H9 (cell line): ENCODE measurements around the gene GAK. TPM values are rescaled to one million over a fixed set of nuclear protein-coding genes. Genes with fewer than 3 reads are reported as not detected.

Source experiments
- DNase-seq: peaks from one replicate; pipeline ENCODE4 v3.0.0-alpha.2; 2017
- H2AFZ ChIP-seq: one replicate; pipeline ENCODE4 v1.6.1; 2013; ENCODE audit warnings: mild to moderate bottlenecking, low read length, control low read depth, moderate library complexity
- H2AK5ac ChIP-seq: 2 replicates; pipeline ENCODE4 v1.6.1; 2013; ENCODE audit warnings: low read length, control low read depth, mixed read lengths; ENCODE audit not compliant: insufficient read length
- H2BK120ac ChIP-seq: one replicate; pipeline ENCODE4 v1.6.1; 2013; ENCODE audit warnings: low read depth, mild to moderate bottlenecking, low read length, control low read depth, inconsistent platforms; ENCODE audit not compliant: poor library complexity, severe bottlenecking
- H2BK12ac ChIP-seq: 2 replicates; pipeline ENCODE4 v1.6.1; 2013; ENCODE audit warnings: low read length, control low read depth, mixed read lengths, low read depth; ENCODE audit not compliant: insufficient read length
- H2BK15ac ChIP-seq: 2 replicates; pipeline ENCODE4 v1.6.1; 2013; ENCODE audit warnings: low read depth, low read length, control low read depth
- H2BK20ac ChIP-seq: one replicate; pipeline ENCODE4 v1.6.1; 2013; ENCODE audit warnings: low read depth, mild to moderate bottlenecking, low read length, control low read depth, inconsistent platforms; ENCODE audit not compliant: poor library complexity, severe bottlenecking
- H2BK5ac ChIP-seq: 2 replicates; pipeline ENCODE4 v1.6.1; 2013; ENCODE audit warnings: low read length, control low read depth, mixed read lengths; ENCODE audit not compliant: insufficient read length
- H3K14ac ChIP-seq: 2 replicates; pipeline ENCODE4 v1.6.1; 2013; ENCODE audit warnings: low read length, control low read depth; ENCODE audit not compliant: insufficient read depth
- H3K18ac ChIP-seq: 2 replicates; pipeline ENCODE4 v1.6.1; 2013; ENCODE audit warnings: low read depth, mild to moderate bottlenecking, mixed read lengths, low read length, control low read depth; ENCODE audit not compliant: insufficient read length
- H3K23ac ChIP-seq: 2 replicates; pipeline ENCODE4 v1.6.1; 2013; ENCODE audit warnings: low read length, control low read depth, mixed read lengths, low read depth; ENCODE audit not compliant: insufficient read length
- H3K23me2 ChIP-seq: 2 replicates; pipeline ENCODE4 v1.6.1; 2013; ENCODE audit warnings: low read depth, mild to moderate bottlenecking, mixed read lengths, low read length, control low read depth; ENCODE audit not compliant: insufficient read length, poor library complexity, severe bottlenecking
- H3K27ac ChIP-seq: 2 replicates; pipeline ENCODE4 v1.5.1; 2013; ENCODE audit warnings: low read length, control low read depth, mixed read lengths, low read depth; ENCODE audit not compliant: insufficient read length
- H3K27me3 ChIP-seq: 2 replicates; pipeline ENCODE4 v1.6.1; 2013; ENCODE audit warnings: low read length, control low read depth, inconsistent platforms; ENCODE audit not compliant: insufficient read depth
- H3K4ac ChIP-seq: 2 replicates; pipeline ENCODE4 v1.6.1; 2013; ENCODE audit warnings: low read depth, mild to moderate bottlenecking, control low read depth, inconsistent platforms, low read length, moderate library complexity
- H3K4me1 ChIP-seq: 2 replicates; pipeline ENCODE4 v1.6.1; 2013; ENCODE audit warnings: low read length, control low read depth, inconsistent platforms; ENCODE audit not compliant: insufficient read depth
- H3K4me2 ChIP-seq: 2 replicates; pipeline ENCODE4 v1.6.1; 2013; ENCODE audit warnings: low read length, control low read depth, mixed read lengths; ENCODE audit not compliant: insufficient read length, insufficient read depth
- H3K56ac ChIP-seq: 2 replicates; pipeline ENCODE4 v1.6.1; 2013; ENCODE audit warnings: low read depth, mild to moderate bottlenecking, mixed read lengths, low read length, control low read depth; ENCODE audit not compliant: insufficient read length
- H3K79me1 ChIP-seq: 2 replicates; pipeline ENCODE4 v1.6.1; 2013; ENCODE audit warnings: low read depth, mild to moderate bottlenecking, moderate library complexity, low read length, control low read depth, inconsistent platforms; ENCODE audit not compliant: insufficient read depth, poor library complexity, severe bottlenecking
- H3K79me2 ChIP-seq: 2 replicates; pipeline ENCODE4 v1.6.1; 2013; ENCODE audit warnings: low read length, control low read depth, inconsistent platforms; ENCODE audit not compliant: insufficient read depth
- H3K9ac ChIP-seq: 2 replicates; pipeline ENCODE4 v1.6.1; 2013; ENCODE audit warnings: low read length, control low read depth, mixed read lengths; ENCODE audit not compliant: insufficient read length; ENCODE audit errors: extremely low read depth
- H3K9me3 ChIP-seq: one replicate; pipeline ENCODE4 v1.6.1; 2013; ENCODE audit warnings: low read depth, low read length, inconsistent platforms; ENCODE audit not compliant: control insufficient read depth
- H3T11ph ChIP-seq: one replicate; pipeline ENCODE4 v1.6.1; 2013; ENCODE audit warnings: mild to moderate bottlenecking, low read length, control low read depth, inconsistent platforms
- H4K20me1 ChIP-seq: one replicate; pipeline ENCODE4 v1.6.1; 2013; ENCODE audit not compliant: control insufficient read depth, insufficient read length, insufficient read depth
- H4K5ac ChIP-seq: 2 replicates; pipeline ENCODE4 v1.6.1; 2013; ENCODE audit warnings: low read depth, mild to moderate bottlenecking, mixed read lengths, low read length, control low read depth; ENCODE audit not compliant: insufficient read length
- H4K8ac ChIP-seq: replicated peaks from 2 replicates; pipeline ENCODE4 v1.6.1; 2013; ENCODE audit warnings: low read length, control low read depth, mixed read lengths, low read depth; ENCODE audit not compliant: insufficient read length
- H4K91ac ChIP-seq: 2 replicates; pipeline ENCODE4 v1.6.1; 2013; ENCODE audit warnings: low read depth, mild to moderate bottlenecking, moderate library complexity, mixed read lengths, low read length, control low read depth; ENCODE audit not compliant: insufficient read length
- H3K27ac Mint-ChIP-seq, 3 experiments: 2 replicates in 2 of 3; 3 replicates in 1 of 3; pipeline ENCODE4 v1.8.0; 2020 to 2021; ENCODE audit warnings: mixed read lengths in 3 of 3, mild to moderate bottlenecking in 1 of 3, moderate library complexity in 1 of 3
- H3K27me3 Mint-ChIP-seq: 2 replicates; pipeline ENCODE4 v1.8.0; 2021; ENCODE audit warnings: low read depth, mild to moderate bottlenecking, moderate library complexity, mixed read lengths
- H3K36me3 Mint-ChIP-seq, 3 experiments: 2 replicates in 2 of 3; 3 replicates in 1 of 3; pipeline ENCODE4 v1.8.0; 2020 to 2021; ENCODE audit warnings: low read depth in 3 of 3, mixed read lengths in 3 of 3; ENCODE audit not compliant: insufficient read depth in 1 of 3
- H3K4me1 Mint-ChIP-seq, 2 experiments: 2 replicates each; pipeline ENCODE4 v1.8.0; 2020; ENCODE audit warnings: mixed read lengths in 2 of 2
- H3K4me3 Mint-ChIP-seq, 2 experiments: 2 replicates in 1 of 2; 3 replicates in 1 of 2; pipeline ENCODE4 v1.8.0; 2020 to 2021; ENCODE audit warnings: mild to moderate bottlenecking in 2 of 2, mixed read lengths in 2 of 2, moderate library complexity in 1 of 2
- H3K9me3 Mint-ChIP-seq, 2 experiments: 2 replicates in 1 of 2; 3 replicates in 1 of 2; pipeline ENCODE4 v1.8.0; 2020; ENCODE audit warnings: mild to moderate bottlenecking in 2 of 2, mixed read lengths in 2 of 2, moderate library complexity in 1 of 2
- CTCF ChIP-seq: fragments of 200-600 bp; sonication (generic); conservative IDR thresholded peaks from 3 replicates; pipeline ENCODE4 v1.8.0; 2021; ENCODE audit warnings: antibody characterized with exemption, mild to moderate bottlenecking
- WGBS: extraction: QIAGEN DNeasy Blood & Tissue Kit; methylation state at CpG from one replicate; pipeline ENCODE4 v1.1.7; 2013; ENCODE audit warnings: missing lambda C conversion rate, low lambda C conversion rate, mixed read lengths; ENCODE audit not compliant: insufficient read length; ENCODE audit errors: extremely low coverage; 5-methylcytosine and 5-hydroxymethylcytosine counted together
- total RNA-seq: library from RNA; stranded (reverse); gene quantifications from 2 replicates; pipeline ENCODE4 v1.2.1, GENCODE V29; 2021

Gene GAK
- total RNA-seq, 1 experiment from 2014 or later: 80.7 TPM

- Histone ChIP-seq H3K27me3 (peaks cover 3% of the 10 kb centered on the region; the same call in 1 of the 2 replicates), H4K20me1 (no peaks in the 10 kb centered on the region), H4K91ac (no peak overlapping the region), H4K8ac (no peak overlapping the region), H2BK12ac (no peak overlapping the region), H2AK5ac (no peak overlapping the region), H3K56ac (no peak overlapping the region), H3K27ac (no peak overlapping the region), H3K79me2 (no peaks in the 10 kb centered on the region), H3K18ac (no peak overlapping the region), H3K9ac (no peak overlapping the region), H4K5ac (no peak overlapping the region), H2AFZ (no peak overlapping the region), H3K23ac (no peak overlapping the region), H3K4me2 (no peak overlapping the region), H3K4me1 (no peaks in the 10 kb centered on the region), H2BK20ac (no peak overlapping the region), H3K14ac (no peak overlapping the region), H3K9me3 (no peaks in the 10 kb centered on the region), H3K23me2 (peaks cover 5% of the 10 kb centered on the region), H2BK5ac (no peak overlapping the region), H3K4ac (no peak overlapping the region), H3T11ph (no peak overlapping the region), H2BK120ac (no peak overlapping the region), H3K79me1 (no peaks in the 10 kb centered on the region), H2BK15ac (no peak overlapping the region)
- peaks cover 5 to 8% of the 10 kb centered on the region in 2 experiments; a peak in 3 of 5 replicates for H3K9me3 Mint-ChIP-seq
- no peak overlapping the region for H3K4me3 Mint-ChIP-seq
- no peaks in the 10 kb centered on the region for H3K36me3 Mint-ChIP-seq
- H3K27me3 Mint-ChIP-seq: peaks cover 21% of the 10 kb centered on the region
- H3K4me1 Mint-ChIP-seq: peaks cover 0 to 2% of the 10 kb centered on the region in 2 experiments; a peak in 1 of 4 replicates
- no peak overlapping the region for H3K27ac Mint-ChIP-seq
- DNase-seq: no peak
- WGBS: no CpG with 5 or more reads among the region's 17 CpGs
- no peak for TF ChIP-seq CTCF
Measured at GRCh38 chr4:970854-971520, 38.9 kb upstream of the GAK start.
